Embryonic facial prominence (tissue), 1 donor: Measurements from ENCODE around the gene RHBDD1.

Experiments used
- DNase-seq: peaks from one replicate; pipeline ENCODE4 v3.0.0-alpha.2; 2016; ENCODE audit errors: extremely low spot score

RHBDD1 gene

DNA sequence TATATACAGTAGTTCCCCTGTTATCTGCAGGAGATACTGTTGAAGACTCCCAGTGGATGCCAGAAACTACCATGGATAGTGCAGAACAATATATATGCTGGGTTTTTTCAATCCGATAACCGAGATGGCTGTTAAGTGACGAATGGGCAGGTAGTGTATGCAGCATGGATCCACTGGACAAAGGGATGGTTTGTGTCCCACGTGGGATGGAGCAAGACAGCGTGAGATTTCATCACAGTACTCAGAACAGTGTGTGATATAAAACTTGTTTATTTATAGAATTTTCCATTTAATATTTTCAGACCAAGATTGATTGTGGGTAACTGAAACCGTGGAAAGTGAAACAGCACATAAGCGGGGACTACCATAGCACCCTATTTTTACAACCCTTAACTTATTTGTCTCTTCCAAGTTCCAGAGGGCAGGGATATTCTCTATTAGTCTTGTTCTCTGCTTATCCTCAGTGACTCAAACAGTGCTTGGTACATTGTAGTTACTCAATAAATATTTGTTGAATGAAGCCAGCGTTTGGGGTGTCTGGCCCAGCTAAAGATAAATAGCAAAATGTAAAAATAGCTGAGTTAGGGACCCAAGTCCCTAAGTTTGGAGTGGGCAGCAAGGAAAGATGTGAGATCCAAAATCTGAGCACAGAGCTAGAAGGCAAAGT lies 50.0 kb downstream of the RHBDD1 start:
- no peak for DNase-seq

DNA sequence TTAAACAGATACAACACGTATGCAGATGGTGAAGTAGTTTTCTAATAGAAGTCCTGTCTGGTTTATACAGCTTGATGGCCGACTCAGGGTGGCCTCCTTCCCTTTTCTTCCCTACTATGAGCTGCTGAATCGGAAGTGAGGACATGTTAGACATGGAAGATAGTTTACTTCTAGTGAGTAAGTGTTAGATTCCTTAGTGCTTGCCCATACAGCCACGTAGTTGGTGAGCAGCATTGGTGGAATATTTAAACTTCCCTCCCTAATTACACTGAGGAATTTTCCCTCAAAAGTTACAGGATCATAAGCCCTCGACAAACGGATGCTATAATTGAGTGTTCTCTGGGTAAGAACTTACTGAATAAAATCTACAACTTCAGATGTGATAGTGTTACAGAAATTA lies 52.1 kb downstream of the RHBDD1 start:
- no peak for DNase-seq

DNA sequence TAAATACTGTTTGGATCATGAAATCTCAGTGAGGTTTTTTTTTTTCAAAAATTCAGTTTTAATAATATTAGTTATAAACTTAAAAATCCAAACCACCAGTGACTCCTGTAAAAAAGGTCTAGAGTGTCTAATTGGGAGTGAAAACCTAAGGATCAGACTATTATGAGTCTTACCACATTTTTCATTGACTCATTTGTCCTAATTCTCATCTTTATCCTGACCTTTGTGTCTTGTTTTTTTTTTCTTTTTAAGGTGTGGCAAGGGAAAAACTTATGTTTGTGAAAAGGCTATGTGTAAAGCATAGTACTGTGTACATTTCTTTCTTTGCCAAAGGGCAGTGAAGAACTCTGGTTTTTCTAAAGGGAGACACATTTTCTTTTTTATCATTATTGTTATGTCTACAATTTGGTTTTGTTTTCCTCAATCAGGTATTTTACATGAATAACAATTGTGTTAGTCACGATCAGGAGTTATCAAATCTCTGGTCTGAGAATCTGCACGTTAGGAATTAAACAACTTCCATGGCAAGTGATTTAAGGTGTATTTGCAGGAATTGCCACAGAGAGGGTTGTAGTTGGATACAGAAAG lies 52.6 kb downstream of the RHBDD1 start:
- DNase-seq, result no peak

DNA sequence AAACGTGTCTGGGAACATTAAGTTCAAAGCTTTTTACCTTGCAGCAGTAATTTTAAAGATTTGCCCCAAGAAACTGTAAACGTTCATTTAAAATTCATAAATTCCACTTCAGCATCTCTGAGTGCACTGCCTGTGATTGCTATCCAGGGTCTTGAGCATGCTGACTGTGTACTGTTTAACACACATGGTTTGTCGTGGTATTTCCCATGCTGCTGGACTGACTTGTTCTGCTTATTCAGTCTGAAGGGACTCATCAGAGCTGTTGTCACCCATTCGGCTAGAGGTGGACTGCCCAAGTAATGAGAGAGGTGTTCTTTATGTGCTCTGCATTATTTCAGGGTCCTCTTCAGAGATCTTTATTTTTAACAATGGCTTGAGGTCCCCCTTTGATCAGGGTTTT lies 53.1 kb downstream of the RHBDD1 start:
- DNase-seq, result no peak

DNA sequence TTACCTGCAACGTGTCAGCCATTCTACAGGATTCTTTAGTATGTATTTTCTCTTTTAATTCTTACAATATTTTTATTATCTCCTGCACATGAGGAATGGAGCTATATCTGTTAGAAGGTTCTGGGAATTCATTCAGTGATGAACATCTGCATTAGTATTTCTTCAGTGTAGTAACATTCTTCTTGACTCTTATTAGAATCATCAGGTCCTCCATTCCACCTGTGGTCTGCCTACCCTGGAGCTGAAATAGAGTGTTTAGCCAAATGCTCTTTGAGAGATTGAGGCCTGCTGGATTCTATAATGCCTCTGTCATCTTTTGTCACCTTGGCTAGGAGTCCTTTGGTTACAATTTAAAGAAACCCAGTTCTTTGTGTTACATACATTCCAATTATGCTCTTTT lies 54.4 kb downstream of the RHBDD1 start:
- no peak for DNase-seq

DNA sequence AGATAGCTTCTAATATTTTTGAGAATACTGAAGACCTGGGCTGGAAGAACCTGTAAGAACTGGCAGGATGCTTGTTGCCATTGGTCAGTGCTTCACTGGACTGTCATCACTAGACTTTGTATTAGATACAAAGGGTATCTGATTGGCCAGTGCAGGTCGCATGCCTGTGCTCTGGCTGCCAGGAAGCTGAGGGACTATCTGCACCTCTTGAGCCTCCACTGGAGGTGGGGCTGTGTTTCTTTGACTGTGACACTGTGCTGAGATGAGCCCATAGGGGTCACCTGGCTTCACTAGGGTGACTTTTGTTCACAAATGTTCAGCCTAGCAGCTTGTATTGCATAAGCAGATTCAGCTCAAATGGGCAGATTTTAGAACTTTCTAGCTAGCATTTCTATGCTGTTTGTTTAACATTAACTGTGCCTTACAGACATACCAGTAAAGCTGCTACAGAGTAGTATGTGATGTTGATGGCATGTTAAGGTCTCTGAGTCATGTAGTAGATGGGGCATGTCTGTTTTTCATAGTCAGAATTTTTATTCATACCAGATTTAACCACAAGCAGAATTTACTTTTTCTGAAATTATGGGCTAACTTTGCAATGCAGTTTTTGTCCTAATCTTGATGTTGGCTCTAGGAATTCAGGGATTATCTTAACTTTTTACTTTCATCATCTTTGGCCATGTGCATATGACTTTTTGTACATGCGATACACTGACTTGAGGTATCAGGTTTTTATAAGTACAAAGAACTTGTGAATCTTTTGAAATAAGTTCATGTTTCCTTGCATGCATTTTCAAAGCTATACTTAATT lies 56.1 kb downstream of the RHBDD1 start:
- peak; percentile 18 for DNase-seq

DNA sequence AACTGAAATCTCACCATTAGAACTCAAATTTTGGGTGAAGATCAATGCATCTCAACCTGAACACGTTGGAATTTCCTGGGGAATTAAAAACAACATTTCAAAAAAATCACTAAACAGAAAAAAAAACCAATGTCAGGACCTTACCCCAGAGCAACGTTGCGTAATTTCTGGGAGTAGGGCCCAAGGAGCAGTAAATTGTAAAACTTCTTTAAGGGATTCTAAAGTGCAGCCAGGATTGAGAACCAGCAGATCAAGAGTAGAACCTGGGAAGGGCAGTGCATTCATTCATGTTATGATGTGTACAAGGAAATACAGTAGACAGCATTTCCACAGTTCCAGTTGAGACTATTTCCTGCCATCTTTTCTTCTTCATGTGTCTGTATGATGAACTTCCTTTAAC lies 56.9 kb downstream of the RHBDD1 start:
- no peak for DNase-seq

DNA sequence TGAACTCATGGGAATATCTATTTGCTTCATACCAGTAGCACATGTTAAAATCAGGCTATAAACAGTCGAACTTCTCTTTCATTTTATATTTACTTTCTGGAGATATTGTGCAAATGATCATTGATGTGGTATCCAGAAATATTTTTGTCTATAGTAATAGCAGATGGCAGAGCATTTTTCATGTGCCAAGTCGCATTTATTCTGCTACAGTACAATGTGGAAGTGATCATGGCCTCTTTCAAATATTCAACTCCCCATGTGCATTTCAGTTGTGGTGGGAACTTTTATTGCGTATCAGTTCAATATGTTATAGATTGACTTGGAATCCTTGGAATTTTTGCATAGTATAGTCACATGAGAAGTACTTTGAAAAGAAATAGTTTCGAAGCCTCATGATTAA lies 57.4 kb downstream of the RHBDD1 start:
- peak; percentile 79 for DNase-seq

DNA sequence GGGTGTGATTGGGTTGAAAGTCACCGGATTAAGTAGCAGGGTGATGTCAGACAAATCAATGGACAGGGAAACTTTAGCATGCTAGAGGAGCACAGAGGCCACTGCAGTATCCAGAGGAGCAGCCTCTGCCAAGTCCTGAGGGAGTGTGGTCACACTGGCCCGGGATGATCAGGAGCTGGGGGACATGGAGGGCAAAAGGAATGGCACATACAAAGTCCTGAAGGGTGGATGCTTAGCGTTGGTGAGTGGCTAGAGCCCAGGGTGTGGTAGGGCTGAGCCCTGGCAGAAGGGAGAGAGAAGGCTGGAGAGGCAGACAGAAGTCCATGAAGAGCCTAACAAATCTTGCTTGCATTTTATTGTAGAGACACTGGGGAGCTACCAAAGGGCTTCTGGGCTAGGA lies 58.9 kb downstream of the RHBDD1 start:
- DNase-seq, result no peak

DNA sequence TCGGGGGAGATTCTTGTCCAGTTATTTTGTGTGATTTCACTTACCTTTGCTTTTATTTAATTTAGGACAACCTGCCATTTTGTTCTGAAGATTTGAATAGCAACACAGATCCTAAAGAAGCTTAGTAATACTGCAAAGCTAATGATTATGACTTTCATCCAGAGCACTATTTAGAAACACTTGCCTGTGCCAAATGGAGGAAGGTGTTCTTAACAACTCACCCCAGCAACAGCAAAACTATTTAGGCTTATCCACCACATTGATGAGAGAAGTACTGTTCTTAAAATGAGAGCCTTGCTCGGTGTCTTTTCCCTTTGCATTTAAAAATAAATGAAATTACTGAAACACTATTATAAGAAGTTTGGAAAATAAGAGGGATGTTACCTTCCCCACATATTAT lies 59.7 kb downstream of the RHBDD1 start:
- no peak for DNase-seq

DNA sequence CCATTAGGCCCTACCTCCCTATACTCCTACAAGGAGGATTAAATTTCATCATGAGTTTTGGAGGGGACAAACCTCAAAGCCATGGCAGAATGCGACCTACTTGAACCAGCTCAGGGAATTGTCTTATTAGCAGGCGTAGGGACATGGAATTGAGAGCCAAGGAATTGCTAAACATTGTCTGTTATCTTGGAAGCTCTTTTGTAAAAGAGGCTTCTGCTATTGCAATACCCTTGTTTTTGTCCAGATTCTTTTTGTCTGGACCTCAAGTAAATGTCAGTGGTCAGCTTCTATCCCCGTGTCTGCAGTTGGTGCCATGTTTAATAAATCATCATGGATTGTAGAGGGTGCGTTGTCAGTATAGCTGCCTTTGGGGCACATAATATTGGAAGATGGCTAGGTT lies 62.3 kb downstream of the RHBDD1 start:
- no peak for DNase-seq

DNA sequence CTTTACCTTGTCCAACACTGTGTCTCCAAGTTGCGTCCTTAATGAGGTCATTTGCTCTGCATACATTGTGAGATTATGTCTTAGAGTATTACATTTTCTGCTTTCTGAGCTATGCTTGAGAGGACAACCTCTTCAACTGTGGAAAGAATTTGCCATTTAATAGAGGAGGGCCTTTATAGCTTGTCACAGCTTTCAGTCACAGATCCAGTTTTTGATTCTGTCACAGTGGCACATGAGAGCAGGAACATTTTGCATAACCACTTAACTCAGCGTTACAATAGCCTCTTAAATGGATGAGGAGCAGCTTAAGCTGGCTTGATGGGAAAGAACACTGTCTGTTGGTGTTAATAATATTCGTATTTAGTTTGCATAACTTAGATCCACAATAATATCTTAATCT lies 63.0 kb downstream of the RHBDD1 start:
- DNase-seq, result no peak

DNA sequence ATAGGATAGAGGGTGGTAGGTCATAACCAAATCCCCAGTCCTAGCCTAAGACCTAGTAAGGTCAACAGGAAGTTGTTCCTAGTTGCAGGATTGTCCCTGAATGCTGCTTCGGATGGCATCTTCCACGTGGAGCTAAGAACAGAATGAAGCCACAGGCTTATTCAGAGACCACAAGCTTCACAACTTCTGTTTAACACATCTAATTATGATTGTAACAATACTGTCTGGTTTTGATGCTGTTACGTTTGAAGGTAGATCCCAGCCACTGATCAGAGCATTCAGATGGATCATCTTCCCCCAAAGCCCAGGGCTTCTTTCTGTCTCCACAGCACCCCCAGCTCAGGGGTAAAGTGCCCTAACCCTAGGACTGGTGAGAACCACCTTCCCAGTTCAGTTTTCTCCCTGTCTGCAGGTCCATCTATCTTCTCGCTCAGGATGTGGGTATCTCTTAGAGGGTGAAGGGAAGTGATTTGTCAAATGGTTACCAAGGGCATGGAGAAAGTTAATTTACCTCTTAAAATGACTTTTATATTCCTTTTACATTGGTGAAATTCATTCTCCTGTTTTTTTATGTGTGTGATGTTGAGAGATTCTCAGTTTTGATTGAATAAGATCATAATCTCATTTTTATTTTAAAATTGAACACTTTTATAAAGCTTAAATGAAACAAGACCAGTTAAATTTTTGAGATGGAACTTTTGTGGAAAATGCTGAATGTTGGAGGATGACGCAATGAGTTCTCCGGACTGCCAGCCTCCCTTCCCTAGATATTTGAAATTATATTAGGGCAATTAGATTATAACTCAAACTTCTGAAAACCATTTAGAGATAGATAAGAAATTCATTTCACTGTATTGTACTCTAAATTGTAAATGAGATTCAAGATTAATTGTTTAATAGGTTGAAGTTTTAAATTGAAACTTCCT lies 66.5 kb downstream of the RHBDD1 start:
- no peak for DNase-seq

DNA sequence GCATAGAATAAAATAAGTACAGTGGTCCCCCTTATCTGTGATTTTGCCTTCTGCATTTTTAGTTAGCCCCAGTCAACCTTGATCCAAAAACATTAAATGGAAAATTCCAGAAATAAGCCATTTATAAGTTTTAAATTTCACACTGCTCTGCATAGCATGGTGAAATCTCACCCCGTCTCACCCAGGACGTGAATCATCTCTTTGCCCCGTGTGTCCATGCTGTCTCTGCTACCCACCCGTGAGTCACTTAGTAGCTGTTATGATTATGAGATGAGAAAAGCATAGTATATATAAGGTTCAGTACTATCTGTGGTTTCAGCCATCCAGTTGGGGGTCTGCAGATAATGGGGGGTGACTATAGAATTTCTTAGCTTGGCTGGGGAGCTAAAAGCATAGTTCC lies 67.3 kb downstream of the RHBDD1 start:
- no peak for DNase-seq

DNA sequence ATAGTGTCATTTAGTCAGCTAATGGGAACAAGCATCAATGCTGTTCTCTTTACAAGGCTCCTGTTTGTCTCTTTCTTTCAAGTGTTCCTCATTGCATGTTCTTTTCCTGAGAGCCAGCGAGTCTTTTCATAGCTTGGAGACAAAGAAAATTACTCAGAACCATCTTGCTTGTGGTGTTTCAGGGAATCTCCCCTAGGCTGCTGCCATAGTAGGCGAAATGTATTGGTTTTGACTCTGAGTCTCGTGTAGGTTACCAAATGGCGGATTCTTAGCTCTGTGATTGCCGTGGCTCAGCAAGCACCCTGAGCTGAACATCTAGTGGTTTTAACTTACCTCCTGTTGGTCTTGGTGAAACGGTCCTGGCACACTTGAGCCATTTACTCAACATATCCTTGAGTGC lies 68.7 kb downstream of the RHBDD1 start:
- no peak for DNase-seq

DNA sequence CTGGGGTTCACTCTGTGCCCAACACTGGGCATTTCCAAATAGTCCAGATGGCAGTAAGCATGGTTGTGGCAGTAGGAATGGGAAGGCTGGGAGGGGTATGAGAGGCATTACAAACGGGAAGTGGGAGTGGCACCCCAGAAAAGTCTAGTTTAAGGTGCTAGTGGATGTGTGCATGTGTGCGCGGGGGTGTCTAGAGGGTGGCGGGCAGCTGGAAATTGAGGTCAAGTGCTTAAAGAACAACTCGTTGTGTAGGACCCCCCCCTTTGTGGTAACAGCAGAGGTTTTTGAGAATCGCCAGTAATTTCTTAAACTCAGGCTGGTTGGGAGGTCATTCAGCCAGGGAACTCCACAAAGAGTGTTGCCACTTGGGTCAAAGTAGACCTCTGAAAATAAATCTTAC lies 69.9 kb downstream of the RHBDD1 start:
- no peak for DNase-seq

DNA sequence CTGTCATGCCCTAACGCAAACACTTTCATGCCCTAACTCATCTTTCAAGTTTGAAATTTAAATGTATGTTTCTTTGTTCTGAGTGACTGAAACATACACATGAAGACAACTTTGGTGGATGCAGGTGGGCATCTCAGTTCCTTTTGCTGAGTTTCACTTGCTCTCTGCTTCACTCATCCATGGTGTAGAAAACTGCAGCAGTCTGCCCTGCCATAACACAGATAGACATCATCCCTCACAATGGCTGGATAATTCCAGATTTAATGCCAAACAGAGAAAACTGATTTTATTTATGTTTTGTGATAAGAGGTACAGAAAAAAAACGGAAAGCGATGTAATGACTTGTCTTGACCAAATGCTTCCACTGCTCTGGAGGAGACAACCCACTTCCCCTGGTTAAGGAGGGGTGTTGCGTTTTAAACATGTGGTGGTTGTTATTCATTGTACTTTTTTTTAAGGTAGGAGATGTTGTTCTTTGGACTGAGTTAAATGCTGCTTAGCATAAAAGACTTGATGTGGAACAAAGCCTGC lies 70.4 kb downstream of the RHBDD1 start:
- DNase-seq, result no peak

DNA sequence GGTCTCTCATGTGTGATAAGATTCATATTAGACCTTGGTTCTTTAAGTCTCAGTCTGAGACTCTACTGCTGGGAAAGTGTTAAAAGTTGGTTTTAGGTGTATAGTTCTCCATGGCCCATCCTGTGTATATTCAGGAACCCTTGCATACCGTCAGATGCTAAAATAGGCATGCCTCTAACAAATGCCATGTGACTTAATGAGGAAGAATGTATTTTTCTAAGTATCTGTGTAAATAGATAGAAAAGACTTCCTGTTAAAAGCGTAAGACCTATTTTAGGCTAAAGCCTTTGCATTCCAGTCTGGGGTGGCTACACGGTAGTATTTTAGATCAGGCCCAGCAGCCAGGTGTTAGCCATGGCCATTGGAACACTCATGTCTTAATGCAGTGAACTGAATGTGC lies 73.3 kb downstream of the RHBDD1 start:
- no peak for DNase-seq

DNA sequence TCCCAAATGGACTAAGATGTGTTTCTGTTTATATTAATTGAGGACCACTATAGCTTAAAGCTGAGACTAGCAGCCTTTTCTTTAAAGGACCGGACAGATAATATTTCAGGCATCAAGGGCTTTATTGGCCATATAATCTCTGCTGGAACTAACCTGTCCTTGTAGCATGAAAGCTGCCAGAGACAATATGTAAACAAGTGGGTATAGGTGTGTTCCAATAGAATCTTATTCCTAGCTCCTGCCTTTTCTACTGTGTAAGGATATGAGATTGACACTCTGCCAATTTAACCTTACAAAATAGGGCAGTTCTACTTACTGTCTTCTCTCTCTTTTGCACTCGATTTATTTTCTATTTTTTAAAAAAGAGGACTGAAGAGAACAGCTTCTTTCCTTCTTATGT lies 74.0 kb downstream of the RHBDD1 start:
- no peak for DNase-seq

DNA sequence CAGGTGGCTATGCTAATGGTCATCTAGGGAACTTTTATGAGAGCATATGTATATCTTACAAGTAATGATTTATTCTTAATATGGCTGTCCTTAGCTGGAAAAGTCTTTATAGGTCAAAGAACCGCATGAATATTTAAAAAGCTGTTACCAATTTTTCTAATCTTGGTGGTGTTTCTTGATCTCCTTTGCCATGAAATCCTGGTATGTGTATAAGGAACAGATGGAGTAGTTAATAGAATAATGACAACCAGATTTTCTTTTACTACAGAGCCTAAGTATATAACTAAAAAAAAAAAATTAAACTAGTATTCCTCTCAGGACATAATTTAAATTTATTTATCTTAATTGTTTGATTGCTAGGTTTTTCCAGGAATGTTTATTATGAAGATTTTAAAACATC lies 74.5 kb downstream of the RHBDD1 start:
- DNase-seq, result no peak

DNA sequence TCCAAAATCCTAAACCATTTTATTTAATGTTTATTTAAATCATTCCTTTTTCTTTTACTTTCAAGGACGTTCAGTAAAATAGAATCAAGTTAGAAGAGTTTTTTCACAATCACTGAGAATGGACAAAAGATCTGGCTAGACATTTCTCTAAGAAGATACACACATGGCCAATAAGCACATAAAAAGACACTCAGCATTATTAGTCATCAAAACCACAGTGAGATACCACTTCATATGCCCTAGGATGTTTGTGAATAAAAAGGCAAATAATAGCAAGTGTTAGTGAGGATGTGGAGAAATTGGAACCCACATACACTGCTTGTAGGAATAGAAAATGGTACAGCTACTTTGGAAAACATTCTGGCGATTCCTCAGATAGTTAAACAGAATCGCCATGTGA lies 76.1 kb downstream of the RHBDD1 start:
- DNase-seq, result no peak

DNA sequence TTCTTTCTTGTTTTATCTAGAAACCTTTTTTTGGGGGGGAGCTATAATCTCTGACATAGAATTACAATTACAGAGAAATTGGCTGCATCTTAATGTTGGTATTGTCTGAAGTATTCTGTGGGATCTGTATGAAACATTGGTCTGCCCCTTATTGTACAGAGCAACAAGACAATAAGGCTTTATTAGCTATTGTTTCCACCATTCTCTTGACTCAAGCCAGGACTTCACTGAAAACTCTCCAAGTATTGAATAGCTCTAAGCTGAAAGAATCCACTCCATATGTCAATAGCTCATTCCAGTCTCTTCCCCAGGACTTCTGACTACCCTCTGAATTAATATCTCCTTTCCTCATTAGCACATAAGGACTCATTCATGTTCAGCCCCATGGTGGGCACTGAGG lies 77.8 kb downstream of the RHBDD1 start:
- DNase-seq, result no peak
